Esophagus muscularis mucosa (tissue), 3 donors: ENCODE data around the gene TRMT5.

Source experiments
- EP300 ChIP-seq: sonication (generic); formaldehyde crosslinking; IDR thresholded peaks from one replicate; pipeline ENCODE4 v1.6.1; 2017; ENCODE audit warnings: antibody characterized with exemption
- TF ChIP-seq, protein P1 (sequence below), 3 experiments: fragments of 200-600 bp in 2 of 3; fragments of 450-650 bp in 1 of 3; sonication (generic) in 2 of 3; IDR thresholded peaks; one replicate each; pipeline ENCODE4 v1.5.1; 2017 to 2019; ENCODE audit warnings: antibody characterized with exemption in 3 of 3, mild to moderate bottlenecking in 2 of 3, moderate library complexity in 1 of 3

DNA sequence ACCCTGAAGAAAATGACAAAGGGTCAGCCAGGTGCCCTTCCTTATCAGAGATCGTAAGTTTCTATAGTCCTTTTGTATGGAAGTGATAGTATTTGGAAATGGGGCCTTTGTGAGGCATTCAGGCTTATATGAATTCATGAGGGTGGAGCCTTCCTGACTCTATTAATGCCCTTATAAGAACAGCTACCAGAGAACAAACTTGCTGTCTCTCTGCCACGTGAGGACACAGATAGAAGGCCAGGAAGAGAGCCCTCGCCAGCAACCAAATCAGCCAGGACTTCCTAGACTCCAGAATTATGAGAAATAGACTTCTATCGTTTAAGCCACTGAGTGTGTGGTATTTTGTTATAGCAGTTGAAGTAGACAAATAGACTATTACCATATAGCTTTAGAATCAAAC, 36.7 kb downstream of the TRMT5 start:
- TF ChIP-seq, protein P1, sequence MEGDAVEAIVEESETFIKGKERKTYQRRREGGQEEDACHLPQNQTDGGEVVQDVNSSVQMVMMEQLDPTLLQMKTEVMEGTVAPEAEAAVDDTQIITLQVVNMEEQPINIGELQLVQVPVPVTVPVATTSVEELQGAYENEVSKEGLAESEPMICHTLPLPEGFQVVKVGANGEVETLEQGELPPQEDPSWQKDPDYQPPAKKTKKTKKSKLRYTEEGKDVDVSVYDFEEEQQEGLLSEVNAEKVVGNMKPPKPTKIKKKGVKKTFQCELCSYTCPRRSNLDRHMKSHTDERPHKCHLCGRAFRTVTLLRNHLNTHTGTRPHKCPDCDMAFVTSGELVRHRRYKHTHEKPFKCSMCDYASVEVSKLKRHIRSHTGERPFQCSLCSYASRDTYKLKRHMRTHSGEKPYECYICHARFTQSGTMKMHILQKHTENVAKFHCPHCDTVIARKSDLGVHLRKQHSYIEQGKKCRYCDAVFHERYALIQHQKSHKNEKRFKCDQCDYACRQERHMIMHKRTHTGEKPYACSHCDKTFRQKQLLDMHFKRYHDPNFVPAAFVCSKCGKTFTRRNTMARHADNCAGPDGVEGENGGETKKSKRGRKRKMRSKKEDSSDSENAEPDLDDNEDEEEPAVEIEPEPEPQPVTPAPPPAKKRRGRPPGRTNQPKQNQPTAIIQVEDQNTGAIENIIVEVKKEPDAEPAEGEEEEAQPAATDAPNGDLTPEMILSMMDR (IDR thresholded peaks at IDR 0.05): no peak
- no peak for TF ChIP-seq EP300
